ENCODE results near the gene CCDC27. TPM values are rescaled to one million over a fixed set of nuclear protein-coding genes. Genes with fewer than 3 reads are reported as not detected.

Gene CCDC27
- total RNA-seq, 1 experiment from 2014 or later, result not detected

DNA sequence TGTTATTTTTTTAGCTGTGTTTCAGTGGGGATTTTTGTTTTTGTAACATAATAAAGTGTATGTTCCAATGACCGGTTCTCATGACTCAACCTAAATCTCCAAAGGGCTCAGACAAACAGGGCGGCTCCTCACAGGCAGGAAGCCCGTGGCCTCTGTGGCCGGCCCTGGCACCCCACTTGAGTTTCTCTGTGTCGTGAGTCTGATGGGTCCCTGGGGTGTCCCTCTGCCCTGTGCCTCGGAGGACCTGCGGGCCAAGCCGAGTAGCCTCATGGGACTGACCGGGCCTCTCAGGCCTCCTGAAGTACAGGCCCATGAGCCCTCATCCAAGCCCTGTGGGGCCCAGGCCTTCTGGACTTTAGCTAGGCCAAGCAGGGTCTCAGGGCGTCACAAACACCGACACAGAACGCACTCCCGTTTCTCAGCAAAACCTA is 16.1 kb upstream of the CCDC27 start (continued):
- TF ChIP-seq EGR1 (IDR thresholded peaks at IDR 0.05; ENCODE audit: low read depth) (no peak), EZH2 (IDR thresholded peaks at IDR 0.05) (no peak), TCF7L2 (IDR thresholded peaks at IDR 0.05; ENCODE audit: borderline replicate concordance, extremely low read depth, insufficient read depth, insufficient read length) (no peak), SP1 (IDR thresholded peaks at IDR 0.05; ENCODE audit: low read depth) (no peak)
- TF ChIP-seq, protein P1, sequence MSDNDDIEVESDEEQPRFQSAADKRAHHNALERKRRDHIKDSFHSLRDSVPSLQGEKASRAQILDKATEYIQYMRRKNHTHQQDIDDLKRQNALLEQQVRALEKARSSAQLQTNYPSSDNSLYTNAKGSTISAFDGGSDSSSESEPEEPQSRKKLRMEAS (IDR thresholded peaks at IDR 0.05), result no peak

DNA sequence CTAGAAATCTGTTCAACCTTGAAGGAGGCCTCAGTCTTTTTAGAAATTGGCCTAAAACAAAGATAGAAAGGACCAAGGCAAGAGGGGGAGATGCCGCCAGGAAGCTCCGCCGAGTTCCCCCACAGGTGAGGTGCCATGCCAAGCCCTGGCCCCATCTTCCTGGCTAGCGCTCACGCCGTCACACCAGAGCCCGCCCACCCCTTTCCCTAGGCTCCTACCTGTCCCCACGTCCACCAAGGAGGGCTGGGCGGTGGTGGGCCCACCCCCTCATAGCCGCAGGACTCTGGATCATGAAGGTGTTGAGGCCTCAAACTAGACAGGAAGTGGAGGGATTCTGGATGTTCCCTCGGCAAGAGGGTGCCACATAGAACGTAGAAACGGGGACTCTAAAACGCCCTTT is 15.5 kb upstream of the CCDC27 start:
- Histone ChIP-seq H2AFZ (ENCODE audit: low read depth, low read length, poor library complexity, severe bottlenecking) (no peak overlapping the region), H3K9me3 (ENCODE audit: control insufficient read depth in 1 of 2, insufficient read depth in 1 of 2, low read depth in 1 of 2, low read length in 2 of 2) (no peaks in the 10 kb centered on the region), H4K20me1 (ENCODE audit: insufficient read depth) (no peaks in the 10 kb centered on the region), H3K27ac (ENCODE audit: low read depth, low read length) (no peak overlapping the region), H3K36me3 (ENCODE audit: control insufficient read depth in 1 of 2, insufficient read depth in 2 of 2, low read length in 2 of 2) (no peaks in the 10 kb centered on the region), H3K4me3 (replicated peaks in 1 of 2; ENCODE audit: low read depth in 1 of 2, low read length in 2 of 2) (no peak overlapping the region), H3K4me1 (ENCODE audit: control insufficient read depth in 1 of 2, insufficient read depth in 2 of 2, low read length in 2 of 2) (no peaks in the 10 kb centered on the region), H3K9ac (ENCODE audit: low read length) (no peak overlapping the region), H3K4me2 (ENCODE audit: low read length) (no peak overlapping the region), H3K79me2 (ENCODE audit: insufficient read depth, low read length) (no peaks in the 10 kb centered on the region), H3K9me2 (ENCODE audit: insufficient read depth) (no peaks in the 10 kb centered on the region), H3K27me3 (ENCODE audit: insufficient read depth, low read length) (no peaks in the 10 kb centered on the region)
- BruUV-seq (replicated peaks), result no TSS peak
- intact Hi-C loops (cut with micrococcal nuclease), result no loop called here
- no peak for DNase-seq (ENCODE audit: low read depth, low spot score)
- no peak for TF ChIP-seq YY1 (IDR thresholded peaks at IDR 0.05; ENCODE audit: extremely low read depth, insufficient replicate concordance, low read depth, low read length)
- TF ChIP-seq ELF1 (IDR thresholded peaks at IDR 0.05; ENCODE audit: borderline replicate concordance, low read depth), result no peak
- TF ChIP-seq, protein P2, sequence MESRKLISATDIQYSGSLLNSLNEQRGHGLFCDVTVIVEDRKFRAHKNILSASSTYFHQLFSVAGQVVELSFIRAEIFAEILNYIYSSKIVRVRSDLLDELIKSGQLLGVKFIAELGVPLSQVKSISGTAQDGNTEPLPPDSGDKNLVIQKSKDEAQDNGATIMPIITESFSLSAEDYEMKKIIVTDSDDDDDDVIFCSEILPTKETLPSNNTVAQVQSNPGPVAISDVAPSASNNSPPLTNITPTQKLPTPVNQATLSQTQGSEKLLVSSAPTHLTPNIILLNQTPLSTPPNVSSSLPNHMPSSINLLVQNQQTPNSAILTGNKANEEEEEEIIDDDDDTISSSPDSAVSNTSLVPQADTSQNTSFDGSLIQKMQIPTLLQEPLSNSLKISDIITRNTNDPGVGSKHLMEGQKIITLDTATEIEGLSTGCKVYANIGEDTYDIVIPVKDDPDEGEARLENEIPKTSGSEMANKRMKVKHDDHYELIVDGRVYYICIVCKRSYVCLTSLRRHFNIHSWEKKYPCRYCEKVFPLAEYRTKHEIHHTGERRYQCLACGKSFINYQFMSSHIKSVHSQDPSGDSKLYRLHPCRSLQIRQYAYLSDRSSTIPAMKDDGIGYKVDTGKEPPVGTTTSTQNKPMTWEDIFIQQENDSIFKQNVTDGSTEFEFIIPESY (IDR thresholded peaks at IDR 0.05; ENCODE audit: extremely low read depth, insufficient replicate concordance, low read length), result no peak
- RAD21 ChIA-PET (ENCODE audit: low non-redundant PET in 1 of 2, low total read pairs in 2 of 2, uncharacterized antibody in 2 of 2, unreplicated experiment in 2 of 2), result no interaction called here
- no peak for ATAC-seq
- CTCF ChIA-PET, result no interaction called here
- POLR2A ChIA-PET, result no interaction called here

All from HCT116 (cell line).